ENCODE data around the gene SIGLEC5.

- TF ChIP-seq SUZ12 (IDR thresholded peaks at IDR 0.05; ENCODE audit: extremely low read depth, insufficient read depth, insufficient read length), result no peak
- no peak for TF ChIP-seq ZNF274 (IDR thresholded peaks at IDR 0.05; ENCODE audit: low read depth, low read length)
These were observed 33.9 kb upstream of the SIGLEC5 start for GRCh38 chr19:51664131-51664530.
